ENCODE results near the gene SLC6A19. TPM values are rescaled to one million over a fixed set of nuclear protein-coding genes. Genes with fewer than 3 reads are reported as not detected.

SLC6A19 gene
- total and polyA plus RNA-seq, 2 of the 13 experiments (the other 11 are each of a cell fraction or from before 2014, with no cell fraction given), result 0.02 TPM; not detected in 1

GRCh38 chr5:1161833-1162229 is 39.6 kb upstream of the SLC6A19 start (continued):
- TF ChIP-seq, protein P1, sequence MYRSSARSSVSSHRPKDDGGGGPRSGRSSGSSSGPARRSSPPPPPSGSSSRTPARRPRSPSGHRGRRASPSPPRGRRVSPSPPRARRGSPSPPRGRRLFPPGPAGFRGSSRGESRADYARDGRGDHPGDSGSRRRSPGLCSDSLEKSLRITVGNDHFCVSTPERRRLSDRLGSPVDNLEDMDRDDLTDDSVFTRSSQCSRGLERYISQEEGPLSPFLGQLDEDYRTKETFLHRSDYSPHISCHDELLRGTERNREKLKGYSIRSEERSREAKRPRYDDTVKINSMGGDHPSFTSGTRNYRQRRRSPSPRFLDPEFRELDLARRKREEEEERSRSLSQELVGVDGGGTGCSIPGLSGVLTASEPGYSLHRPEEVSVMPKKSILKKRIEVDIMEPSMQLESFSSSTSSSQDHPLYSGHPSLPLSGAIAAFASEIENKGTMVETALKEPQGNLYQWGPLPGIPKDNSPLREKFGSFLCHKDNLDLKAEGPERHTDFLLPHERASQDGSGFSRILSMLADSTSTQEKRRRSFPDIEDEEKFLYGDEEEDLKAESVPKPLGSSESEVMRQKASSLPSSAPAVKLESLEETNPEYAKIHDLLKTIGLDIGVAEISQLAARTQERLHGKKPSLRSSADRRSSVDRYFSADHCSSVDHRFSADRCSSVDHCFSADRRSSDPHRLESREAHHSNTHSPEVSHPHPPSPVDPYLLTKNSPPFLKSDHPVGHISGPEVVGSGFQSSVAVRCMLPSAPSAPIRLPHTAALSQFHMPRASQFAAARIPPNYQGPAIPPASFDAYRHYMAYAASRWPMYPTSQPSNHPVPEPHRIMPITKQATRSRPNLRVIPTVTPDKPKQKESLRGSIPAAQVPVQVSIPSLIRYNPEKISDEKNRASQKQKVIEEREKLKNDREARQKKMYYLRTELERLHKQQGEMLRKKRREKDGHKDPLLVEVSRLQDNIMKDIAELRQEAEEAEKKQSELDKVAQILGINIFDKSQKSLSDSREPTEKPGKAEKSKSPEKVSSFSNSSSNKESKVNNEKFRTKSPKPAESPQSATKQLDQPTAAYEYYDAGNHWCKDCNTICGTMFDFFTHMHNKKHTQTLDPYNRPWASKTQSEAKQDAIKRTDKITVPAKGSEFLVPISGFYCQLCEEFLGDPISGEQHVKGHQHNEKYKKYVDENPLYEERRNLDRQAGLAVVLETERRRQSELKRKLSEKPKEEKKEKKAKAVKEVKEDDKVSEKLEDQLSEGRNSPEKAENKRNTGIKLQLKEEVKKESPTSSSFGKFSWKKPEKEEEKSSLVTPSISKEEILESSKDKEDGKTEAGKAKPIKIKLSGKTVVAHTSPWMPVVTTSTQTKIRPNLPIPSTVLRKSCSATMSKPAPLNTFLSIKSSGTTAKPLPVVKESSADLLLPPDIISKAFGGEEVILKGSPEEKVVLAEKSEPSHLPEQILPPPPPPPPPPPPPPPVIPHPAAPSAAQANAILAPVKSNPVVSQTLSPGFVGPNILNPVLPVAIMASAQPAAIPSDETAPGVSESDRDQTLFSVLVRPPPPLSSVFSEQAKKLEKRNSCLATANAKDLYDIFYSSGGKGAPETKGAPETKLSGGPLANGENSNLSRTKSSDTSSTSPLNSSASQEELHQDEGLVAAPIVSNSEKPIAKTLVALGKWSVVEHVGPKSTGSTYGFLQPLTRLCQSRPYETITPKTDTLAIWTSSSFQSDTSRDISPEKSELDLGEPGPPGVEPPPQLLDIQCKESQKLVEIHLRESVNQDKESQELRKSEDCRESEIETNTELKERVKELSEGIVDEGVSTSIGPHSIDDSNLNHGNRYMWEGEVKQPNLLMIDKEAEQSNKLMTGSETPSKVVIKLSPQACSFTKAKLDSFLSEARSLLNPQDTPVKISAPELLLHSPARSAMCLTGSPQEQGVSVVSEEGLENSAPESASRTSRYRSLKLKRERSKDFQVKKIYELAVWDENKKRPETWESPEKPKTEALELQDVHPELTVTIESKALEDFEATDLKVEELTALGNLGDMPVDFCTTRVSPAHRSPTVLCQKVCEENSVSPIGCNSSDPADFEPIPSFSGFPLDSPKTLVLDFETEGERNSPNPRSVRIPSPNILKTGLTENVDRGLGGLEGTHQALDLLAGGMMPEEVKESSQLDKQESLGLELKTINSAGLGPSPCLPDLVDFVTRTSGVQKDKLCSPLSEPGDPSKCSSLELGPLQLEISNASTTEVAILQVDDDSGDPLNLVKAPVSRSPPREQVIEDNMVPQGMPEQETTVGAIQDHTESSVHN (CRISPR knock-in tag; IDR thresholded peaks at IDR 0.05), result 0 out of 2 replicates have a peak, but pooled peaks have one; percentile 18
- peak; percentile 33 for TF ChIP-seq ZEB1 (IDR thresholded peaks at IDR 0.05; ENCODE audit: insufficient replicate concordance, low read depth)
- 0 out of 2 replicates have a peak, but pooled peaks have one; percentile 37 for TF ChIP-seq ZBTB4 (CRISPR knock-in tag; IDR thresholded peaks at IDR 0.05; ENCODE audit: borderline replicate concordance)
- TF ChIP-seq ZNF260 (CRISPR knock-in tag; IDR thresholded peaks at IDR 0.05; ENCODE audit: borderline replicate concordance, low read depth), result no peak
- TF ChIP-seq, protein P2, sequence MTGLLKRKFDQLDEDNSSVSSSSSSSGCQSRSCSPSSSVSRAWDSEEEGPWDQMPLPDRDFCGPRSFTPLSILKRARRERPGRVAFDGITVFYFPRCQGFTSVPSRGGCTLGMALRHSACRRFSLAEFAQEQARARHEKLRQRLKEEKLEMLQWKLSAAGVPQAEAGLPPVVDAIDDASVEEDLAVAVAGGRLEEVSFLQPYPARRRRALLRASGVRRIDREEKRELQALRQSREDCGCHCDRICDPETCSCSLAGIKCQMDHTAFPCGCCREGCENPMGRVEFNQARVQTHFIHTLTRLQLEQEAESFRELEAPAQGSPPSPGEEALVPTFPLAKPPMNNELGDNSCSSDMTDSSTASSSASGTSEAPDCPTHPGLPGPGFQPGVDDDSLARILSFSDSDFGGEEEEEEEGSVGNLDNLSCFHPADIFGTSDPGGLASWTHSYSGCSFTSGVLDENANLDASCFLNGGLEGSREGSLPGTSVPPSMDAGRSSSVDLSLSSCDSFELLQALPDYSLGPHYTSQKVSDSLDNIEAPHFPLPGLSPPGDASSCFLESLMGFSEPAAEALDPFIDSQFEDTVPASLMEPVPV (CRISPR knock-in tag; IDR thresholded peaks at IDR 0.05), result 0 out of 2 replicates have a peak, but pooled peaks have one; percentile 4
- no peak for TF ChIP-seq ZNF589 (CRISPR knock-in tag; conservative IDR thresholded peaks at IDR 0.05)
- TF ChIP-seq ZBTB7B (CRISPR knock-in tag; IDR thresholded peaks at IDR 0.05), result 0 out of 2 replicates have a peak, but pooled peaks have one; percentile 1
- TF ChIP-seq, protein P3, sequence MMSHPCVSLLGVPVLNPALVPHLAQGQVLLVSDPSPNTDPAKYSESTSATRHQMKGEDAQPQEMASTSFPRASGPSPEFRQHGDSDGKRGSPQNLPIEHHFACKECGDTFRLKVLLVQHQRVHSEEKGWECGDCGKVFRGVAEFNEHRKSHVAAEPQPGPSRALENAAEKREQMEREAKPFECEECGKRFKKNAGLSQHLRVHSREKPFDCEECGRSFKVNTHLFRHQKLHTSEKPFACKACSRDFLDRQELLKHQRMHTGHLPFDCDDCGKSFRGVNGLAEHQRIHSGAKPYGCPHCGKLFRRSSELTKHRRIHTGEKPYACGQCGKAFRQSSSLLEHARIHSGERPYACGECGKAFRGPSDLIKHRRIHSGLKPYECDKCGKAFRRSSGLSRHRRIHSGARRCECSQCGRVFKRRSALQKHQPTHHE (CRISPR knock-in tag; IDR thresholded peaks at IDR 0.05; ENCODE audit: borderline replicate concordance), result no peak
- peak; percentile 78; the same call in 1 of the 2 replicates for TF ChIP-seq HNRNPL (IDR thresholded peaks at IDR 0.05; ENCODE audit: low read depth, low read length)
- no peak for TF ChIP-seq SKI (IDR thresholded peaks at IDR 0.05; ENCODE audit: partially characterized antibody)
- TF ChIP-seq ZBTB33 (CRISPR knock-in tag; IDR thresholded peaks at IDR 0.05), result no peak
- TF ChIP-seq KDM1A (CRISPR knock-in tag; IDR thresholded peaks at IDR 0.05), result no peak

All from HepG2 (cell line).